AG08395 (cell line): Measurements from ENCODE around the gene LRRC4.

Source experiments
- DNase-seq: peaks from one replicate; pipeline ENCODE4 v3.0.0; 2012; ENCODE audit warnings: mixed read lengths, low spot score

The LRRC4 gene

GRCh38 chr7:128006550-128007302, 24.5 kb downstream of the LRRC4 start:
- no peak for DNase-seq

GRCh38 chr7:128005759-128006159, 25.5 kb downstream of the LRRC4 start:
- no peak for DNase-seq

GRCh38 chr7:128005117-128005516, 26.1 kb downstream of the LRRC4 start:
- no peak for DNase-seq

GRCh38 chr7:128004623-128005022, 26.6 kb downstream of the LRRC4 start:
- no peak for DNase-seq

- DNase-seq = no peak
These were observed 27.4 kb downstream of the LRRC4 start for GRCh38 chr7:128003787-128004186.

- DNase-seq = no peak
These were observed 28.1 kb downstream of the LRRC4 start for GRCh38 chr7:128003167-128003566.

GRCh38 chr7:128000854-128001265, 30.4 kb downstream of the LRRC4 start:
- no peak for DNase-seq

GRCh38 chr7:128000048-128000447, 31.2 kb downstream of the LRRC4 start:
- no peak for DNase-seq

GRCh38 chr7:127998671-127999070, 32.6 kb downstream of the LRRC4 start:
- DNase-seq = no peak

GRCh38 chr7:127997226-127997922, 33.9 kb downstream of the LRRC4 start:
- peak; percentile 56 for DNase-seq

GRCh38 chr7:127996253-127997071, 34.8 kb downstream of the LRRC4 start:
- DNase-seq = no peak

GRCh38 chr7:127995881-127996215, 35.4 kb downstream of the LRRC4 start:
- DNase-seq = no peak

- DNase-seq = peak; percentile 43
These were observed 35.9 kb downstream of the LRRC4 start for GRCh38 chr7:127995156-127995880.

GRCh38 chr7:127993987-127994386, 37.2 kb downstream of the LRRC4 start:
- no peak for DNase-seq

GRCh38 chr7:127993317-127993716, 37.9 kb downstream of the LRRC4 start:
- DNase-seq = no peak

GRCh38 chr7:127988751-127989150, 42.5 kb downstream of the LRRC4 start:
- DNase-seq = no peak

- DNase-seq = no peak
These were observed 44.4 kb downstream of the LRRC4 start for GRCh38 chr7:127986581-127987521.

- no peak for DNase-seq
These were observed 47.4 kb downstream of the LRRC4 start for GRCh38 chr7:127983804-127984332.

- DNase-seq = no peak
These were observed 49.3 kb downstream of the LRRC4 start for GRCh38 chr7:127981965-127982364.

GRCh38 chr7:127980901-127981300, 50.3 kb downstream of the LRRC4 start:
- no peak for DNase-seq

GRCh38 chr7:127979728-127980126, 51.5 kb downstream of the LRRC4 start:
- no peak for DNase-seq
